GF-D8 (cell line): Measurements from ENCODE around the gene TSNAXIP1.
"Not testable (repeated sequence)": the region's sequence is repeated elsewhere in the genome, so short reads cannot be mapped to it uniquely, and the experiment has no call there.

Experiments used
- DNase-seq: peaks from one replicate; lab custom pipeline; 2025; lab: John Stamatoyannopoulos, UW

The TSNAXIP1 gene

DNA sequence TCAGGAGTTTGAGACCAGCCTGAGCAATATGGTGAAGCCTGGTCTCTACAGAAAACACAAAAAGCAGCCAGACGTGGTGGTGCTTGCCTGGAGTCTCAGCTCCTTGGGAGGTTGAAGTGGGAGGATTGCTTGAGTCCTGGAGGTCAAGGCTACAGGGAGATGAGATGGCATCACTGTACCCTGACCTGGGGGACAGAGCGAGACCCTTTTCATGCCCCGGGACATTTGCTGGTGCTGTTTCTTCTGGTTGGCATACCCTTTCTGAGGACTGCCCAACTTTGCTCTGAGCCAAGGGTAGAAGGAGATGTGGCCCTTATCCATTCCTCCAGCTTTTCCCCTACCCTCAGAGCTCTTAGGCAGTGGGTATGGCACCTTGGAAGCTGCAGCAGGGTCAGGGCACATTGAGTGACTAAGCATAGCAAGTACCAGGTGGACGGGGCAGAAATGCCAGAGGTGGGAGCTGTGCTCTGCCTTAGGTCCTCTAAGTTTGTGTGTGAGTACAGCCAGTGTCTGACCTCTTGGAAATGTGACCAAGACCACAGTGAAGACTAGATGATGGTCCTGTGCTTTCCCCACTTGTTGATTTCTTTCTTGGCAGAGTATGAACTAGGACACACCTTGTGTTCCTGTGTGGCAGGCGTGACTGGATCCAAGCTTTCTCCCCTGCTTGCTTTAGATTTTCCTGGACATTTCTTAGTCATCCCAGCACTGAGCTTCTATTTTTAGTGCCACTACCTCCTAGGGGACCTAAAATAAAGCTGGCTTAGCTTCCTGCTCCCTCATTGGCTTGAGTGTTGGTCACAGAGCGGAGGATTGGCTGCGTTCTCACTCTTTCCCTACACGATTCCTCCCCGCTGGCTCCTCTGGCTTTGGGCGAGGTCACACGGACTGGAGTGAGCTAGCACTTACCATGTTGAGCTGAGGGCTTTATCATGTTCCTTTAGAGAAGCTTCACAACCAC, 56.2 kb downstream of the TSNAXIP1 start:
- no peak for DNase-seq

DNA sequence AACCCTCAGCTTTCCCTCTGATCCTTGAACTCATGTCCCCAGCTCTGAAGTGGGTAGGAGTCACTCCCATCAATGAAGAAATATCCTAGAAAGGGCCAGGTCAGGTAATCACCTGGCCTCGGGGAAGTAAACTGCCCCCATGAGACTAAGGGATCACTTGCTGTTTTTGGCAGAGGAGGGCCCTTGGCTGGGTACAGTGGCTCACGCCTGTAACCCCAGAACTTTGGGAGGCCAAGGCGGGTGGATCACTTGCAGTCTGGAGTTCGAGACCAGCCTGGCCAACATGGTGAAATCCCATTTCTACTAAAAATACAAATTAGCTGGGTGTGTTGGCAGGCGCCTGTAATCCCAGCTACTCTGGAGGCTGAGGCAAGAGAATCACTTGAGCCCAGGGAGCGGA, 57.4 kb downstream of the TSNAXIP1 start:
- DNase-seq = not testable (repeated sequence)

DNA sequence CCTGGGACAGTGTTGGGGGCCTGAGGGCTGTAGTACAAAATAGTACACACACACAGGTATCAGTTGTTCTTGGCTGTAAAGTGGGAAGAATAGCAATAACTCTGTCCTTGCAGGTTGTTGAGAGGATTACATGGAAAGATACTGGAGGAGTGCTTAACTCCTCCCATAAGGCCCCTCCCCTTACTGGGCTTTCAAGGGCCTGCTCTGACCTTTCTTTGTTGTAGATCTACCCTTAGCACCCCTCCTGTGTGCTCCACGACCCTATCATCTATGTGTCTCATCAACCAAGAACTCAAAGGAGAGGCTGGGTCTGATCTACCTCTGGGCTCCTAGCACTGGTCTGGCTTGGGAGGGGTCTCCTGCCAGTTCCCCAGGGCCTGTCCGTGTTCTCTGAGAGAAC, 57.9 kb downstream of the TSNAXIP1 start:
- DNase-seq = no peak

- no peak for DNase-seq
These were observed 58.6 kb downstream of the TSNAXIP1 start for GRCh38 chr16:67865318-67865717.

- DNase-seq = no peak
These were observed 61.6 kb downstream of the TSNAXIP1 start for GRCh38 chr16:67868290-67868689.

DNA sequence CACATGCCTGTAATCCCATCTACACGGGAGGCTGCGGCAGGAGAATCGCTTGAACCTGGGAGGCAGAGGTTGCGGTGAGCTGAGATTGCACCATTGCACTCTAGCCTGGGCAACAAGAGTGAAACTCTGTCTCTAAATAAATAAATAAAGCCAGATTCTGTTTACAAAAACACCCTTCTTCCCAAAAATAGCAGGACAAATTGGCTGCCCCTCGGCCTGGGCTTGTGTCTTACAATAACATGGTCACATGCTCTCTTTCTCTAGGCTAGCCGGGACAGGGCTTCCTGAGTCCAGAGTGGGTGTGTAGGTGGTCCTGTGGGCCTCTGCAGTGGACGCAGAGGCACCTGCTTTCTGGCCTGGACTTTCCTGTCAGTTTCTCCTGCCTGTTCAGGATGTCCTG, 63.0 kb downstream of the TSNAXIP1 start:
- DNase-seq = no peak

DNA sequence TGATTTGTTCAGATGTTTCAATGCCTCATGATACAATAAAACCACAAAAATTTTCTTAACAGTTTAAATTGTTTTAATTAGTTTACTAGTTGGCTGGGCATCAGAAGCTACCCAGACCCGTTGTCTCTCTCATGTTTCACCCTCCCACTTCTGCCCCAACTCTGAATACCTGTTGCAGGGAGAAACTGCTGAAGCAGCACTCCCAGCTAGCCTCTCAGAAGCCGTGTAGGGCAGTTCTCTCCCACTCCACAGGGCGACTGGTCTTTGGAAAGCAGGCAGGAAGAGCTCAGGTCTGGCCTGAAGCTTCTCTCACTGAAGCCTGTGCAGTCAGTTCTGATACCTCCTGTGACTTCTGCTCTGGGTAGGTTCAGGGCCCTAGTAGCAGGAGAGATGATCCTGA, 64.6 kb downstream of the TSNAXIP1 start:
- DNase-seq = no peak

DNA sequence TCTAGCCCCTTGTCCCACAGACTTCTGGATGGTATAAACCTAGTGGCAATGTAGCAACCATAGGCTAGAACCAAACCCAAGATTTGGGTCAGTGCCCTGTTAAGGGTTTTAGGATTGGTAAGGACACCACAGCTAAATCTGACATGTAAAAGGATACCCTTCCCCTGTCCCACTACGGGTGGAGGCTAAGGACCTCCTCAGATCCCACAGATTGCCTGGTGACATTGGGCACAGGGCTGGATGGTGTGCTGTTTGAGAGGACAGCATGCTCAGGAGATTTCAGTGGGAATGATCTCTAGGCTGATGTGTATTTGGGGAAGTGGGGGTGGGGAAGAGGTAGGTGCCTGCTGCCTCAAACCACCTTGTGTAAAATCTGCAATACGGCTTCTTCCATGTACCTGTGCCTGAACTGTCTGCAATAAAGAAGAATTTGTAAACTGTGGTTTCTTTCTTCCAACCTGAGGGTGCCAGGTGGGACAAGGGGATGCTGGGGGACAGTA, 65.5 kb downstream of the TSNAXIP1 start:
- DNase-seq = no peak

DNA sequence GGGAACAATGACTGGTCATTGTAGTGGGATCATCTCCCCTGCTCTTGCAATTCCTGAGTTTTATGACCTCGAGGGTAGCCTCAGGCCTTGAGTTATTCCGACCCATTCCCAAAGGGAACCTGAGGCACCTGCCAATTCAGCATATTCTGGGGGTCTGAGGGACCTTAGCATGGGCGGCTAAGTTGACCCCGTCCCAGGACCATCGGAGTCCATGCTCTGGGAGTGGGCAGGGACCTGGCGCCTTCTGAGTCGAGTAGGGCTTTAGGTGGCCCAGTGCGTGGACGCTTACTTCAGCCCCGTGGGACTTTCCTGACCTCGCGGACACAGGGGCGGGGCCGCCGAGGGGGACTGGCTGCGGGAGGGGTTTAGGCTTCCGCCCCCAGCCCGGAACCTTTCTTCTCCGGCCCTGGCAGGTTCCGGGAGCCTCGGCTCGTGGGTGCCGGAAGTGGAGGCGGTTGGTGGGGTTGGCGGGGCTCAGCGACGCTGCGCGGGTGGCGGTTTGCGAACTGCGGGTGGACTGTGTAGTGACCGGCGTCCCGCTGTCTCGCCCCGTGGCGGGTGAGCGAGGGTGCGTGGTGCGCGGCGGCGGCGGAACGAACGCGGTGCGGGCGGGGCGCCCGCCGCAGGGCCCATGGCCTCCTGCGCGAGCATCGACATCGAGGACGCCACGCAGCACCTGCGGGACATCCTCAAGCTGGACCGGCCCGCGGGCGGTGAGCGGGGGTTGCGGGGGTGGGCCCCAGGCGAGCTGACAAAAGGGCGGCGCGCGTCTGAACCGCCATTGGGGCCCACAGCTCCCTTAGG, 66.1 kb downstream of the TSNAXIP1 start, which contains the start of gene EDC4:
TSS of gene EDC4 (plus strand) at position 422 of the 804 bp plus-strand sequence. CDS start at position 632, 210 bp downstream.
- DNase-seq = peak; percentile 22

DNA sequence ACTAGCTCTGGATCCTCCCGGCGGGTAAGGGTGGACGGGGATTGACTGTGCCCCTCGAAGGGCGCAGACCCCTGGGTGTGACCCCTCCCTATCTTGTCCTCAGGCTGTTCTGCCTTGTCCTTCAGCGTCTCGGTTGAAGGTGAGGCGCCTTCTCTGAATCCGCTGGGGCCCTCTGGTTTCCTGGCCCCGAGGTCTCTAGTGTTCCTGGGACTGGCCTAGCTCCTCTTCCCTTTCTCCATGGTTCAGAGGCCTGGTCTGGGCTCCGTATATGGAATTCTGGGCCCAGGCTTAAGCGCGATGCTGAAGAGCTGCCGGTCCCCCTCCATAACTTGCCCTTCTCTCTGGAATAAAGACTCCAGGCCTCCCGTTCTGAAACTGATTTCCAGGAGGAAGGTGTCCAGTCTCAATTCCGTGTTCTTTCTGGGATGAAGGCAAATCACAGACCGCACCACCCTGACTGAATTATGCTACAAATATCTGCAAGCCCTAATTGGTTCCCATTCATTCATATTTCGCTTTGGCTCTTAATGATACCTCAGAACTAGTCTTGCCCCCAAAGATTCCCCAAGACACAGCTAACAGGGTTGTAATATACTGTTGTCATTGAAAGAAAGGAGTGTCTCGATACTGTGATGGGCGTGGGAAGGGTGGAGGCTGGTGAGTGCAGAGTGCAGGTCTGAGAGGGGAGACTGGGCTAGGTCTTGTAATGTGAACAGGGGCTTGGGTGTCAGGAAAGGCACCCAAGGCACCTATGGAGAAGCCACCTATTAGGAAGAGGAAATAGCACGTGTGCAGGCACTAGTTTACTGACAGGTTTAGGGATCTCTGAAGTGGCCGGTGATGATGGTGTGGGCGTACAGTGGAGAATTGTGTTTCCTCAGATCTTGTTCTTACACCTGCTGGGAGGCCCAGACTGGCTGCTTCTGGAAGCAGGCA, 67.0 kb downstream of the TSNAXIP1 start:
- DNase-seq = no peak

DNA sequence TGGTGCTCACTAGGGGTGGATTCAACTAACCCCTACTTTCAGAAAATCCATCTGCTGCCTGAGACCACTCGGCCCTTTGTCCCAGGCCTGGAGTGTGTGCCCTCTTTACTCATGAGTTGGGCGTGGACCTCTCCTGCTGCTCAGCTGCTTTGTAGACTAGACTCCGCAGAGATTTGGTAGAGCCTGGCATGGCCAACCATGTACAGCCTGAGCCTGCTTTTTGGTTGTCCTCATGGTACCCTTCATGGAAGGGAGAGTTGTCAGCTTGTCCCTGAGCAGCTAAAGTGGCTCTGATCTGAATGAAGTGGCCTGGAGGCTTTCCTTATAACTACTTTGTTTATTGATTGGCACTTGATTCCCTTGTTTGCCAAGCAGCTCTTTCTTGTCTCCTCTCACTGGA, 67.7 kb downstream of the TSNAXIP1 start:
- no peak for DNase-seq

DNA sequence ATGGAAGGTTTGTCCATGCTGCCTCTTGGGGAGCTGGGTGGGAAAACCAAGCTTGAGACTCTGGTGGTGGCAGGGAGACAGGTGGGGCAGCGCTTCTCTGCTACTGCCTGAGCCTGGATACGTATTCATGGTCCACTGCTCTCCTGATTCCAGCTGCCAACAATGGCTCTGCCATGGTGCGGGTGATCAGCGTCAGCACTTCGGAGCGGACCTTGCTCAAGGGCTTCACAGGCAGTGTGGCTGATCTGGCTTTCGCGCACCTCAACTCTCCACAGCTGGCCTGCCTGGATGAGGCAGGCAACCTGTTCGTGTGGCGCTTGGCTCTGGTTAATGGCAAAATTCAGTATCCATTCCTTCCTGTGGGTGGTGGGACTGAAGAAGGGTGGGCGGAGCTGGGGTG, 70.4 kb downstream of the TSNAXIP1 start:
- no peak for DNase-seq
